ENCODE measurements around the gene NUBP2. TPM values are rescaled to one million over a fixed set of nuclear protein-coding genes. Genes with fewer than 3 reads are reported as not detected.

Gene NUBP2
- polyA plus RNA-seq, 2 of the 4 experiments (the other 2 are of a cell fraction), result 24.7 to 65.3 TPM

- ATAC-seq, result no peak
- no peak overlapping the region for H3K27ac ChIP-seq
- no peak overlapping the region for H3K4me3 ChIP-seq
- ChIA-PET CTCF (interaction anchor here (1.6 kb wide), 1 partner anchor 9 kb away, joined by 5 read pairs; no protein-coding TSS in a partner anchor), POLR2A (no interaction called here)
- peaks cover 6% of the 10 kb centered on the region for H3K4me1 ChIP-seq
- WGBS (ENCODE audit: missing lambda C conversion rate), result 91% methylated on average over 22 of the region's 24 CpGs
- DNase-seq (ENCODE audit: low read depth in 1 of 2, low spot score in 1 of 2), result no peak
- FAIRE-seq, result no peak
- H3K4me2 ChIP-seq, result no peak overlapping the region
- TF ChIP-seq FOSB (CRISPR knock-in tag; IDR thresholded peaks at IDR 0.05) (no peak), NFE2L2 (conservative IDR thresholded peaks at IDR 0.05; ENCODE audit: low read length) (no peak), CEBPB (IDR thresholded peaks at IDR 0.05) (no peak), MAX (IDR thresholded peaks at IDR 0.05) (no peak), HOXB5 (CRISPR knock-in tag; IDR thresholded peaks at IDR 0.05) (no peak), TP53 (CRISPR knock-in tag; IDR thresholded peaks at IDR 0.05) (no peak), E2F6 (IDR thresholded peaks at IDR 0.05; ENCODE audit: borderline replicate concordance, low read depth) (no peak), SREBF2 (IDR thresholded peaks at IDR 0.05) (no peak), TFCP2L1 (CRISPR knock-in tag; IDR thresholded peaks at IDR 0.05) (no peak), JUN (IDR thresholded peaks at IDR 0.05) (no peak), HEYL (CRISPR knock-in tag; IDR thresholded peaks at IDR 0.05) (no peak), ZFP36 (IDR thresholded peaks at IDR 0.05; ENCODE audit: borderline replicate concordance, partially characterized antibody) (no peak)
- no peaks in the 10 kb centered on the region for H3K9me3 ChIP-seq
Observed at GRCh38 chr16:1821861-1822611, 39.3 kb downstream of the NUBP2 start.

GRCh38 chr16:1822801-1823200 is 40.0 kb downstream of the NUBP2 start:
- TF ChIP-seq MAFK (IDR thresholded peaks at IDR 0.05; ENCODE audit: partially characterized antibody), result no peak
- no peak for TF ChIP-seq HOXB5 (CRISPR knock-in tag; IDR thresholded peaks at IDR 0.05)
- no peak for TF ChIP-seq TFCP2L1 (CRISPR knock-in tag; IDR thresholded peaks at IDR 0.05)
- no peak for TF ChIP-seq BCL3 (IDR thresholded peaks at IDR 0.05)
- no peak for TF ChIP-seq ZFP36 (IDR thresholded peaks at IDR 0.05; ENCODE audit: borderline replicate concordance, partially characterized antibody)
- no peak for TF ChIP-seq EP300 (IDR thresholded peaks at IDR 0.05)
- TF ChIP-seq CEBPB (IDR thresholded peaks at IDR 0.05), result no peak
- no peak for TF ChIP-seq MAX (IDR thresholded peaks at IDR 0.05)
- no peak for TF ChIP-seq RAD21 (conservative IDR thresholded peaks at IDR 0.05 in 1 of 2, IDR thresholded peaks at IDR 0.05 in 1 of 2)
- no peak for TF ChIP-seq POLR2AphosphoS2 (conservative IDR thresholded peaks at IDR 0.05; ENCODE audit: low read length)
- TF ChIP-seq BHLHE40 (IDR thresholded peaks at IDR 0.05; ENCODE audit: low read depth, low read length), result no peak
- TF ChIP-seq REST (IDR thresholded peaks at IDR 0.05), result no peak
- no peak overlapping the region for H3K27ac ChIP-seq
- no peaks in the 10 kb centered on the region for H3K9me3 ChIP-seq
- DNase-seq (ENCODE audit: low read depth in 1 of 2, low spot score in 1 of 2) (no peak), ATAC-seq (no peak), FAIRE-seq (no peak)
- WGBS (ENCODE audit: missing lambda C conversion rate), result 89% methylated on average over 15 of the region's 16 CpGs
- ChIA-PET POLR2A (no interaction called here), CTCF (interaction anchor here (1.6 to 1.7 kb wide), 2 partner anchors 10 to 51 kb away, joined by 5 read pairs; partner anchors contain the start of gene NME3)
- no peak overlapping the region for H3K4me3 ChIP-seq
- H3K4me1 ChIP-seq, result peaks cover 6% of the 10 kb centered on the region
- no peak overlapping the region for H3K4me2 ChIP-seq

All from A549 (cell line).